DND-41 (cell line): Measurements from ENCODE around the gene RPS25.

Source experiments
- CTCF ChIP-seq: IDR thresholded peaks from 2 replicates; pipeline ENCODE4 v1.5.1; 2012; ENCODE audit warnings: borderline replicate concordance, low read length, moderate library complexity, mild to moderate bottlenecking; ENCODE audit not compliant: poor library complexity, severe bottlenecking; ENCODE audit errors: extremely low read depth
- EZH2 ChIP-seq: IDR thresholded peaks from 3 replicates; pipeline ENCODE4 v1.6.1; 2012; ENCODE audit warnings: borderline replicate concordance, low read depth, mild to moderate bottlenecking, moderate library complexity, low read length, inconsistent platforms; ENCODE audit not compliant: severe bottlenecking

- TF ChIP-seq CTCF (no peak), EZH2 (no peak)
Measured at GRCh38 chr11:119056421-119056999, 38.4 kb upstream of the RPS25 start.
